ENCODE results near the gene C1D.

Gene C1D

DNA sequence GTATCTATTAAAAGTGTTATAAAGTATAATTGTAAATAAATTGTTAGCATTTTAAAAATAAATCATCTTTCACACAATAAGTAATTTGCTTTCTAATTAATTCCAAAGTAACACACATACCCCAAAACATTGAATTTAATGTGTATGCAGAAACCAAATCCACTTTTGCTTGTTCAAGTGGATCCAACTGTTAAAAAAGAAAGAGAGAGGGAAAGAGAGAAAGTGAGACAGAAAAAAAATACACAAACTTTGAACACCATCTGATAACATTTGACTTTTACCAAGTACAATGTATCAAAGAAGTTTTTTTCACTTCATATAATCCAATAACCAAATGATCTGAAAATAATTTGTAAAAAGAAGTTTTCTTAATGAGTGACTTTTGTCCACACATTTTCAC, 16.6 kb downstream of the C1D start:
- in situ Hi-C loops (cut with MboI; ENCODE audit: low pct_unique_long_range_greater_than_20kb, low sequenced_read_pairs, unreplicated experiment), result no loop called here
- TF ChIP-seq, protein P1, sequence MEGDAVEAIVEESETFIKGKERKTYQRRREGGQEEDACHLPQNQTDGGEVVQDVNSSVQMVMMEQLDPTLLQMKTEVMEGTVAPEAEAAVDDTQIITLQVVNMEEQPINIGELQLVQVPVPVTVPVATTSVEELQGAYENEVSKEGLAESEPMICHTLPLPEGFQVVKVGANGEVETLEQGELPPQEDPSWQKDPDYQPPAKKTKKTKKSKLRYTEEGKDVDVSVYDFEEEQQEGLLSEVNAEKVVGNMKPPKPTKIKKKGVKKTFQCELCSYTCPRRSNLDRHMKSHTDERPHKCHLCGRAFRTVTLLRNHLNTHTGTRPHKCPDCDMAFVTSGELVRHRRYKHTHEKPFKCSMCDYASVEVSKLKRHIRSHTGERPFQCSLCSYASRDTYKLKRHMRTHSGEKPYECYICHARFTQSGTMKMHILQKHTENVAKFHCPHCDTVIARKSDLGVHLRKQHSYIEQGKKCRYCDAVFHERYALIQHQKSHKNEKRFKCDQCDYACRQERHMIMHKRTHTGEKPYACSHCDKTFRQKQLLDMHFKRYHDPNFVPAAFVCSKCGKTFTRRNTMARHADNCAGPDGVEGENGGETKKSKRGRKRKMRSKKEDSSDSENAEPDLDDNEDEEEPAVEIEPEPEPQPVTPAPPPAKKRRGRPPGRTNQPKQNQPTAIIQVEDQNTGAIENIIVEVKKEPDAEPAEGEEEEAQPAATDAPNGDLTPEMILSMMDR (IDR thresholded peaks at IDR 0.05; ENCODE audit: extremely low read depth, insufficient read depth, missing control alignments), result no peak
- DNase-seq (ENCODE audit: low spot score), result no peak

DNA sequence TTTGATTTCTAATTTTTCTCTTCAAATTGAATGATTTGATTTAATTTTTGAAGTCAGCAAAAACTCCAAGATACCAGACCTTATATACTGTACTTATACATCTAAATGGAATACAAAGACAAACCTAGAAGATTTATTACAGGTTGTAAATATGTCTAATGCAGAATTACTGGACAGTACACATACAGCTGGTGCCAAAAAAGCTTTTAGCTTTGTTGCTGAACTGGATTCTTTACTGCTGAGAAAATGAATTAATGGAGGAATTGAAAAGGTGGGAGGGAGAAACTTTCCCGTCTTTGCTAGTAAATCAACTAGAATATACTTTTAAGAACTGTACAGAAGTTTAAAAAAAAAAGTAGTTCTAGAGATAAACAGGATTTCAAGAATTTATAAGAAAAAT, 17.5 kb downstream of the C1D start:
- DNase-seq (ENCODE audit: low spot score), result no peak
- in situ Hi-C loops (cut with MboI; ENCODE audit: low pct_unique_long_range_greater_than_20kb, low sequenced_read_pairs, unreplicated experiment), result no loop called here

DNA sequence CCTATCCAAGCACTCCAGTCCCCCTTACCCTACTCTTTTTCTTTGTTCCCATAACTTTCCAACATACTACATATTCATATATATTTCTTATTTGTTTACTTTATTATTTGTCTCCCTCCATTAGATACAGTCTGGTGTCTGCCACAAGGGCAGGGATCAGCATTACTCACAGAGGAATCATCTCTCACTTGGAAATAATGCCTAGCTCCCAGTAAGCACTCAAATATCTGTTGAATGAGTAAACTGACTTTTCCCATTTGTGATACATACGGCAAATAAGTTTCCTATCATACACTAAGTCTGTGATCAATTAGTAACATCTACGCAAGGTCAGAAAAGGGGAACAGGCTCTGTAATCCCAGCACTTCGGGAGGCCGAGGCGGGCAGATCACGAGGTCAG, 18.7 kb downstream of the C1D start:
- no peak for DNase-seq (ENCODE audit: low spot score)
- TF ChIP-seq, protein P1 (IDR thresholded peaks at IDR 0.05; ENCODE audit: extremely low read depth, insufficient read depth, missing control alignments), result no peak
- in situ Hi-C loops (cut with MboI; ENCODE audit: low pct_unique_long_range_greater_than_20kb, low sequenced_read_pairs, unreplicated experiment), result no loop called here

More for the DNA sequence above, 17.5 kb downstream of the C1D start:
- TF ChIP-seq, protein P1 (IDR thresholded peaks at IDR 0.05; ENCODE audit: extremely low read depth, insufficient read depth, missing control alignments), result no peak

DNA sequence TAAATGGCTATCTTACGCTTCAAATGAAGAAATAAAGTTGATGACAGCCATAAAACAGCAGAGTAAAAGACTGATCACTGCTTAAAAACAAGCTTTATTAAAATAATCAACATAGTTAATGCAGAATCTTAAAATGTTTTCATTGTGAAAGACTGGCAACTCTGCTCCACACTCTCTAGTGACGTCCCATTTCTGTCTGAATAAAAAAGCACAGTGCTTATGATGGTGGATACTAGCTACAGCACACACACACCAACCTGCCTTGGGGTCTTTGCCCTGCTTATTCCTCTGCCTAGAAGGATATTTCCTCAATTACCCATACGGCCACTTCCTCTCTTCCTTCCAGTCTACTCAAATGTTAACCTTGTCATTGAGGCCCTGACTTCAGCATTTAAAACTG, 19.1 kb downstream of the C1D start:
- TF ChIP-seq, protein P1 (IDR thresholded peaks at IDR 0.05; ENCODE audit: extremely low read depth, insufficient read depth, missing control alignments), result no peak
- in situ Hi-C loops (cut with MboI; ENCODE audit: low pct_unique_long_range_greater_than_20kb, low sequenced_read_pairs, unreplicated experiment), result no loop called here

DNA sequence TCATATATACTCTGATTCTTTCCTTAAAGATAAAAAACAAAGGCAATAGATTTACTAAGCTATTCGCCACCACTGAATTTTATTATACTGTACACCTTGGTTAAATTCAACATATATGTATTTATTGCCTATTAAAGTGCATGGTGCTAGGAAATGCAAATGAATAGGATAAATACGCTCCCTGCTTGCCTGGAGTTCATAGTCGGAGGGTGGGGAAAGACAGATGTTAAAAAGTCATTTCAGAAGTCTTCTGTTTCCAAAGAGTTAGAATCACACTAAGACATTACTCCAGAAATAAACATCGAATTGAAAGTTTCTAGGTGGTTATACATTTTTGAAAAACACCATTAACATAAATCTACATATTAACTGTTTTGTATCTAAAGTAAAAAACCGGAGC, 19.8 kb downstream of the C1D start:
- in situ Hi-C loops (cut with MboI; ENCODE audit: low pct_unique_long_range_greater_than_20kb, low sequenced_read_pairs, unreplicated experiment), result no loop called here
- DNase-seq (ENCODE audit: low spot score), result no peak
- TF ChIP-seq, protein P1 (IDR thresholded peaks at IDR 0.05; ENCODE audit: extremely low read depth, insufficient read depth, missing control alignments), result no peak

More for the DNA sequence above, 19.1 kb downstream of the C1D start:
- no peak for DNase-seq (ENCODE audit: low spot score)

DNA sequence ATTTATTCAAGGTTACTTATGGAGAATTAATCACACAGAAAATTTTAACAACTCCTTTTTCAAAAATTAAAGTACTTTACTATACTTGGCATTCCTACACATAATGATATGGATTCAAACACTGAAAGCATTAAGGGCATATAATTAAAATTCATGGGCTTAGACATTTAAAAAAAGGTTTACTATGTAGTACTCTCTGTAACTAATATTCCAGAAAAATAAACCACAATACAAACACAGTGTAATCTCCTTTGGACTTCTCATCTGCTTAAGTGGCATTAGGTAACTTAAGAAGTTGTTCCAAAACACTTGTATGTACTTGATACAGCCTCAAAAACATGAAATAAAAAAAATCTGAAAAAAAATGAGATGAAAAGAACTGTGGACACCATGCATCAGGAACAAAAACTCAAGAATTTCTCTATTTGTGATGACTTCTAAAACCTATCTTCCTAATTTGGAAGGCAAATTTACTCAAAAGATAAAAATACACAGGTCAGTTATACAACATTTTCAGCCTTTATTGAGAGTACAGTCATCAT, 21.0 kb downstream of the C1D start:
- TF ChIP-seq, protein P1 (IDR thresholded peaks at IDR 0.05; ENCODE audit: extremely low read depth, insufficient read depth, missing control alignments), result no peak
- in situ Hi-C loops (cut with MboI; ENCODE audit: low pct_unique_long_range_greater_than_20kb, low sequenced_read_pairs, unreplicated experiment), result no loop called here

DNA sequence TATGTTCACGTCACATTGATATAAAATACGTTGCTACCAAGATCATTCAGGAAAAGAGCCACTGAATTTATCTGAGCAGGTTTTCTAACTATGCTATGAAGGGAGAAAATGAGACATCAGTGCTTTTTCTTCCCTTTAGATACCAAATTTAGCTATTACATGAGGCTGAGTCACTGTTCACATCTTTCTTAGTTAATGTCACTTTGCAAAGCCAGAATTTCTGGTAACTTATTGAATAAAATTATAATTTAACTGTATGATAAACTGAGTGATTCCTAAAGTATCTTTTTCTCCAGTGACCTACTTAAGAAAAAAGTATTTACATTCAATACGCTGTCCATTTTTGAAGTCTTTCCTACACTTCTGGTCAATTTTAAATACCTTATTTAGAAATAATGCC, 22.7 kb downstream of the C1D start:
- DNase-seq (ENCODE audit: low spot score), result no peak
- TF ChIP-seq, protein P1 (IDR thresholded peaks at IDR 0.05; ENCODE audit: extremely low read depth, insufficient read depth, missing control alignments), result no peak
- in situ Hi-C loops (cut with MboI; ENCODE audit: low pct_unique_long_range_greater_than_20kb, low sequenced_read_pairs, unreplicated experiment), result no loop called here

More for the DNA sequence above, 21.0 kb downstream of the C1D start:
- DNase-seq (ENCODE audit: low spot score), result no peak
